Measurements from ENCODE around the gene LHX1.

LHX1 gene
- total RNA-seq, result 0 reads per million in 2 donors

DNA sequence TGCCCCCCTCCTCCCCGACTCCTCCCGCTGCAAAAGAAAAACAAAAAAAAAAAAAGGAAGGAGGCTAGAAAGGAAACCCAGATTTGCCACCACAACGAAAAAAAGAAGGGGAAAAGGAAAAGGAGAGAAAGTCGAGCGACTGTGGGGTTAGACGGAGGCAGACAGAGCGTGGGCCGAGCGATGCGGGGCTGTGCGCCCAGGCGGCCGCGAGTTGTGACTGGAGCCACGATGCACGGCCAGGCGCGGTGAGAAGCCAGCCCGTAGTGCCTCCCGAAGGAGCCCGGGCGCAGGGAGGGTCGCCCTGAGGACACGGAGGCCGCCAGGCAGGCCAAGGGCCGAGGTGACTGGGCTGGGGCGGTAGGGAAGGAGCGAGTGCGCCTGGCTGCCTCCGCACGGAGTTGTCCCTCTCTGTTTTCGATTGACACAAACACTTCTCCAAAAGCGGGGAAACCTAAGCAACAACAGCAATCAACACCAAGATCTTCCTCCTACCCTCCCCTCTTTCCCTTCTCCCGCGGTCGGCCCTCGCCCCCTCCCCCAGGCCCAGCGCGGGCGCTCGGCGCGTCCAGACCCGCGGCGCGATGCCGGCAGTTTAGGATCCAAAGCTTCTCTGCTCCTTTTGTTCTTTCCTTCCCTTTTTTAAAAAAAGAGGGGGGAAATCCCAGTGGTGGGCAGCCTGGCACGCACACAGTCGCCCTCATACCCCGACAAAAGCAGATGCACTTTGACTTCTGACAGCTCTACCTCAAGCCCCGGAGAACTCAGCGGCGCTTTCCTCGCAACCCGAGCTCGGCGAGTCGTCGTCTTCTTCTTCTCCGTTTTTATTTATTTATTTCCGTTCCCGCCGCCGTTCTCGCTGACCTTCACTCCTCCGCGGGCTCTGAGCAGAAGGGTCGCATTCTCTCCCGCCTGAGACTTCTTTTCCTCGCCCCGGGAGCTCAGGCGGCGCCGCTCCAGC is at the start of gene LHX1:
LHX1 (plus strand) TSS at position 475 of the 958 bp plus-strand sequence. CDS start 723 bp downstream, outside the sequence.
- no peak for DNase-seq

DNA sequence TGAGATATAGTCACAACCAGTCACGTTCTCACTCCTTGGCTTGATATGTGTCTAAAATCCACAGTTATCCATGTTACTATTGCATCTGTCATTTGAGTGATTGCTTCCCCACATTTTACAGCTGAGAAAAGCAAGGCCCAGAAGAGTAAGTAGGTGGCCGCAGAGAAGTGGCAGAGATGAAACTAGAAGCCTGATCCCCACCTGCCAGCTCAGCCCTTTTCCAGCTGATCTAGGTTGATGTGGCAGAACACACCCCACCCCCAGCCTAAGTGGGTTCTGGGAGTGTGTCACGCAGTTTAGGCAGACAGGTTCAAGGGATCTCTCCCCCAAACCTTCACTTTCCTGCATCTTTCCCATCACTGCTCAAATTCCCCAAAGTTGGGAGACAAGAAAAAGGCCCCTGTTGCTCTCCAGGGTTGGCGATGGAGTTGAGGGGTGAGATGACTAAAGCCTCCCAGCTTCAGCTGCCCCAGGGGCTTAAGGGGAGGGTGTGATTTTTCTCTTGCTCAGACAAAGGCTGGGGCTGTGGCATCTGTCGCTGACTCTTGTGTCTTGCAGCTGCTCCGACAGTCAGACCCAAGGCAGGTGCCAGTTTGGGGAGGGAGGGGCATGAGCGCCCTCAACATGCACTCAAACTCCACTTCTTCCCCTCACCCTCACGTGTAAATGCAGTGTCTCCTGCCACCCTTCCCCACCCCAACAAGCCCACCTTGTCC is 48.9 kb upstream of the LHX1 start:
- no peak for DNase-seq

DNA sequence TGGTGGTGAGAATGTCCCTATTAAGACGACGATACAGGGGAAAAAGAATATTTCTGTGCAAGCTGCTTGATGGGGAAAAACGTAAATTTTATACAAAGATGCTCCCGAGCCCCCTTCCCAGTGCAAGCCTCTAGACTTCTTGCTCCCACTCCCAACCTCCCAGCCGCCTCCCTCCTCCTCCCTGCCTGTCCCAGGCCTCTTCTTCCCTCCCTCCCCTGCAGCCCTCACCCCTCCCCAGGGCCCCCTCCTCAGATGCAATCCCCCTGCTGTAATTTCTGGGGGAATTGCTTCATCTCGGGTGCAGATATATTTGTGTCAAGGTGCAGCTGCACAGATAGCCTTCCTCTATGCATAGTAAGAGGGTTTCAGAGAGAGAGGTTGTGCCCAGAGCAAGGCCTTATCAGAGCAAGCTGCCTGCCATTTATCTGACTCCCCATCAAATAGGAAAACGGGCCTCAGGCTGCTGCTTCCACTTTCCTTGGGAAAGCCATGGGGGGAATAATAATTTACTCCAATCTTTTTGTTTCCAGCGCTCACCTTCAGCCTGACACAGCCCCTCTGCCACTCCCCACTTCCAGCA is 47.4 kb upstream of the LHX1 start:
- no peak for DNase-seq

DNA sequence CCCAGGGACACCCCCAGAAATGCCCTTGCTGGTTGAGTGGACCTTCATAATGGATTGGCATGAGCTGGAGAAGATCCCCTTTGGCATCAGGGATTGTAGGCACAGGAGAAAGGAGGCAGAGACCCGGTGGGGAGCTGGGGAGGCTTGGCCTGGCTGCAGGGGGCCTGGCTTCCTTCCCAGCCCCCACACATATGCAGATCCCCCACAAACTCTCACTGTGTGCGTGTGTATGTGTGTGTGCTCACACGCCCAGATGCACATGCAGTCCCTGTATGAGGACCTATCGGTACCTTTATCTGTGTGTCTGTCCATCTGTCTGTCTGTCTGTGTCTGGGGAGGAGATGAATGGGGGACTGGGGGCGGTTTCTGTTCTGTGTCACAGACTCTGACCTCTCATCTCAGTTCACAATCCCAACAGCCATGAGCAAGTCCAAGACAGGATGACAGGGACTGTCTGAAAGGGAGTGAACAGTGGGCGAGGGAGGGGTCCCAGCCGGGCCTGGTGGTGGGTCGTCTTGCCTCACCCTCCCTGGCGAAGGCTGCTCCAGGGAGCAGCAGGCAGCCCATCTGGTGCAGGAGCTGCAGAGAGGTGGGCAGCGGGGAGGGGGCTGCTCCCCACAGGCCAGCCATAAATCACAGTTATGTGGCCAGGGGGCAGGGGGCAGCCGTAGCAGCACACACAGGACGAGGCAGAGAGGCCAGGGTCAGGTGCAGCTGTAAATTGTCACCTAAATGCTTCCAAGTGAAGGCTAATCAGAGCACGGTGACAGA is 46.7 kb upstream of the LHX1 start:
- DNase-seq, result no peak

DNA sequence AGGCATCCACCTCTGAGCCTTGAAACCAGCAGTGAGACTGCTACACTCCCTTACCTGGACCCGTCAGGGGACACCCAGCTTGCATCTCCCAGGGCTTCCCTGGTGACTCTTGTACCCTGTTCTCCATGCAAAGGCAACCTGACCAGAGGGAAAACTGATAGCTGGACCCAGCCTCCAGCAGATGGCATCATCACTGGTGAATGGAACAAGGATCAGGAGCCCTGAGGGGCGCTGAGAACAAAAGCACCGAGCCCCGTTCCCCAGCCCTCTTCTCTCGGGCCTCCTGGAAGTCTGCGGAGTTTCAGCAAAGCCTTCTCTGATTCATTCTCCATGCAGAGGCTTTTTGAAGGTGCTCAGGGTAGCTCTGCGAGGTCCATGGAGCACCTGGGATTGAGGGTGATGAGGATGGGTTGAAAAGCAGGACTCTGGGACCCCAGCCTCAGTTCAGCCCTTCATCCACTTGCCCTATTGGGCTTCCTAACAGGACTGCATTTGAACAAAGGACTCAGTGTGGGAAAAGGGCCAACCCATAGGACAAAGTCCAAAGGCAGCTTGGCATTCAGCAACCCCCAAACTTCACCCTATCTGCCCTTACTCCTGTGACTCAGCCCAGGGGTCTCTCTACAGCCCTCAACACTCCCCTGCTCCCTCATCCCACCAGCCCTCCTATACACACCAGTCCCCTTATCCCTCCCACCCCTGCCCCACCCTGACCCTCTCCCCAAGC is 45.0 kb upstream of the LHX1 start:
- no peak for DNase-seq

DNA sequence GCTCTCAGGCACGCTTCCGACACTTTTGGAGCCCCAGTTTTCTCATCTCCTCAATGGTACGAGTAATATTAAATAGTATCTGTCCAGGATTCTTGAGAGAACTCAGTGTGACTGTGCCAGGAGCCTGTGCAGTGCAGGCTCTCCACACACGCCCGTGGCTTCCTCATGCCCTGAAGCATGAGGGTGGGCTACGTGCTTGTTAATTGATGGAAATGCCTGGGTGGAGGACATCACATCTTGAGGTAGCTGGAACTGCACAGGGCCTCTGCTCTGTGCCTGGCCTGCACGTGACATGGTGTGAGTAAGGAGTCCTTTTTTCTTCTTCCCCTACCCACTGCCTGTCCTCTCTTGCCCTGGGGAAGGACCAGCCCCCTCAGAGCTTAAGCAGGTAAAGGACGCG is 43.1 kb upstream of the LHX1 start:
- no peak for DNase-seq

DNA sequence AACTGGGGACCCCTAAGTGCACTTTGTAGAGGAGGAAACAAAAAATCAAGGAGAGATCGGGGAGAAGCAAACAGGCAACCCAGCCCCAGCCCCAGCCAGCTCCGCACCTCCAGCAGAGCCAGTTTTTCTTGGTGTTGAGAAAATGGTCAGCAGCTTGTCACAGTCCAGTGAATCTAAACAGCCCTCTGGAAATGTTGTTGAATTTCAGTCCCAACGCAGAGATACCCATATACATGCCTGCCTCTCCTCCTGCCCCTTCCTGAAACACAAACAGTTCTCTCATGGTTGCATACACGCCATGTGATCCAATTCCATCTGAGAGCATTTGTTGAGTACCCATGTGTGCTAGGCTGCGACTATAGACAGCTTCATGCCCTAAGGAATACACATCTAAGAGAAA is 42.4 kb upstream of the LHX1 start:
- no peak for DNase-seq

DNA sequence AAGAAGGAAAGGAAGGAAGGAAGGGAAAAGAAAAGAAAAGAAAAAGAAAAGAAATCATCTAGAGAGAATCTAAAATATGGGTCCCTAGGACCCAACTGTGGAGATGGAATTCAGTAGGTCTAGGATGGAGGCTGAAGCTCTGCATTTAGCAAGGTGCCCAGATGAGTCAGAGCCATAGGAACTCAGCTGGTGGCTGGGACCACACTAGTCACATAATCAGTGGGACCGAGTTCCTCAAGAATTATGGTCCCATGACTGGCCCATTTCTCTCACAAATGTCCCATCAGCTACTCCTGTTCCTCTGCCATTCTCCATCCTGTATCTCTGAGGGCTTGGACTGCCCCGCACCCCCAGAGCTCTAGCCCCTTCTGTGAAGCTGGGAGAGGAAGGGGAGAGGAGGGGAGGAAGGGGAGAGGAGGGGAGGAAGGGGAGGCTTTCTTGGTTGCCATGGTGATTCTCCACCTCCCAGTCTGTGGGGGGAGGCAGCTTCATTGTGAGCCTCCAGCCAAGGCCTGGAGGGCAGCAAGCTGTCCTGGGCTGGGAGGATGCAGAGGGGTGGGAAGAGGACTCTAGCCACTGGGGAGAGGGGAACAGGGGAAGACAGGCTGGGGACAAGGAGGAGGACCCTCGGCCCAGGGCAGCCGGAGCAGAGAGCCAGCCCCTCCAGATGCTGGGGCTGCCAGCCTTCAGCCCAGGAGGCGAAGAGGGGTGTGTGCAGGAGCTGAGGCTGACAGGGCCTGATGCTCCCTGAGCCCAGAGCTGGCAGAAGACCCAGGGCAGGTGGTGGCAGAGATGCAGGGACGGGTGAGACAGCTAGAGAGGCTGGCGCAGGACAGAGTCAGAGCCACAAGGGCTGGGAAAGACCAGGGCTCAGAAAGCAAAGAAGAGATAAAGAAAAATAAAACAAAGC is 37.8 kb upstream of the LHX1 start:
- DNase-seq, result no peak

DNA sequence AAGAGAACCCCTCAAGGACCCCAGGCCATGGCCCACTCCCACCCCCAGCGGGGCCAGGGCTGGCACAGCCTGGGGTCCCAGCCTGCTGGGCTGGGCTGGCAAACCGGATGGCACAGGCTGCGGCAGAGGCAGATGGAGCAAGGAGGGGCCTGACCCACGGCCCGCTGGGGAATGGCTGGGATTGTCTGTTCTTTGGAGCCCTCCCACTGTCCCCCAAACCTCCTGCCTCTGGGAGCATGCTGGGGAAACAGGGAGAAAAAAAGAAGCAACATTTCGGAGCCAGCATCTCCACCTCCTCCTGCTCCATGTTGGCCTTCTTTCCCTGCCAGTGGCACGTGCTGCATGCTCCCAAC is 37.1 kb upstream of the LHX1 start:
- no peak for DNase-seq

DNA sequence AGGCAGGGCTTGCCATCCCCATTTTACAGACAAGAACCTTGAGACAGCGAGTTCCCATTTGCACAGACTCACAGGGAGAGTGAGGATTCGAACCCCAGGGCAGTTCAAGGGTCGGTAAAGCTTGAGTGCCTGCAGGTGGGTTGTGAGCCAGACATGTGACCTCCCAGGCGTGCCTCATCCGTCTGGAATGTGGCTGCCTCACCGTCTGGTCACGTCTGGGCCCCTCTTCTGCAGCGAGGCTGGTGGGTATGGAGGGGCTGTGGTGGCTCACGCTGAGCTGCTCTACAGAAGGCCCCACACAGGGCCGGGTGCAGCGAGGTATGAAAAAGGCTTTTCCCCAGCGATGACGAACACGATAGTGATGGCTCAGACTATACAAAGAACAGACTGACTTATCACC is 35.8 kb upstream of the LHX1 start:
- no peak for DNase-seq

DNA sequence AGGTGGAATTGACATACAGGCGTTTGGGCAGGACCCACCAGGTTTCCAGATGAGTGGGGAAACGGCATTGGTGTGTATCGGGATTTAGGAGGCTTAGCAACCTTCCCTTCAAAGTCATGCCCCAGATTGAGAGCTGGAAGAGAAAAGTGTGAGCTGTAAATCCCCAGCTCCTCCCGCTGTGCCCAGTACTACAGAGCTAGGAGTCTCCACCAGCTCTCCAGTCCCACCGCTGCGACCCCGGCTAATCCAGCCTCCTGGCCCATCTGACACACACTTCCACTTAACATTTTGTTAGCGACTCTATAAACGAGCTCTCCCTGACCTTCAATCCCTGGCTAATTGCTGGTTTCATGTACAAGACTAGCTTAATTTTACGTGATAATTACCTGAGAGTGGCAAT is 29.9 kb upstream of the LHX1 start:
- DNase-seq, result no peak

DNA sequence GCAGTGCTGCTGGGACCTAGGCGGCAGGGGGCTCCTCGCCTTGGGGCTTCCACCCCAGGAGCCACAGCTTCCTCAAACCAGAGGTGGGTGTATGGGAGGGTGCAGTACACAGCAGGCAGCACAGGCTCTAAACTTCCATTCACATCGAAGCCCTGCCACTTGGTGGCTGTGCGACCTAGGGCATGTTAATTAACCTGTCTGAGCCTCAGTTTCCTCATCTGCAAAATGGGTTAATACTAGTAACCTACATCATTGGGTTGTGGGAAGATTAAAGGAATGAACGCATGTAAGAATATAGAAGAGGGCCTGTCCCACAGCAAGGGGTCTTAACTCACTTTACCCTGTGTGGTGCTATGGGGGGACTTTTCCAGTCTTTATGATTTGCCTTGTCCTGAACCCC is 26.8 kb upstream of the LHX1 start:
- DNase-seq, result no peak

DNA sequence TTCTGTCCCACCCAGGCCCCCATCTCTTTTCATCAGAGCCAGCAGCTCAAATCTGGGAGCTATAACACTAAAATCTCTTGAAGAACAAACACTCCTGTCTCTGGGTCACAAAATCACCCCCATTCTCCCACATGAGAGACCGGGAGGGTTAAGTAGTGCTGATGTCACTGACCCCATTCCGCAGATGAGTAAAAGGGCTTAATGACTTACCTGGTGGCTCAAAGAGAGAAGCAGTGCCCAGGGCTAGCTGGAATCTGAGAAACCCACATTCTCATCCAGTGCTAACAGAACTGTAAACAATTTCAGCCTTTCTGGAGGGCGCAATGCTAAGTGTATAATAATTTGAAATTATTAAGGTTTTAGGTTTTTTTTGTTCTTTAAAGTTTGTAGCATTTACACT is 26.3 kb upstream of the LHX1 start:
- DNase-seq, result no peak

DNA sequence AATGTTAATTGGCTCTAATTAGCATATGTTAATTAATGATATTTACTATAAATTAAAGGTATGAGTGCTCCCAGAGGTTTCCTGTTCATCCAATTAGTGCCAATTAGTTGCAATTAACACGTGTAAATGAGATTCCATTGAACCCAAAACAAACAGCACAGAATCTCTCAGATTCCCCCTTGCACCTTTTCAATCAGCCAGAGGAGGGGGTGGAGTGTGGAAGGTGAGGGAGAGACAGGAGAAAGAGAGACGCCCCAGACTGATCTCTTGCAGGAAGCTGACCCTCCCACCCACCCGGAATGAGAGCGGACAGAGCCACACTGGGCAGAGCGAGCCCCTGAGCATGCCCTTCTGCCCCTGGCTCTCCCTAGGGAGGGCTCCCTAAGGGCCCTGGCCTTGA is 24.1 kb upstream of the LHX1 start:
- DNase-seq, result no peak

DNA sequence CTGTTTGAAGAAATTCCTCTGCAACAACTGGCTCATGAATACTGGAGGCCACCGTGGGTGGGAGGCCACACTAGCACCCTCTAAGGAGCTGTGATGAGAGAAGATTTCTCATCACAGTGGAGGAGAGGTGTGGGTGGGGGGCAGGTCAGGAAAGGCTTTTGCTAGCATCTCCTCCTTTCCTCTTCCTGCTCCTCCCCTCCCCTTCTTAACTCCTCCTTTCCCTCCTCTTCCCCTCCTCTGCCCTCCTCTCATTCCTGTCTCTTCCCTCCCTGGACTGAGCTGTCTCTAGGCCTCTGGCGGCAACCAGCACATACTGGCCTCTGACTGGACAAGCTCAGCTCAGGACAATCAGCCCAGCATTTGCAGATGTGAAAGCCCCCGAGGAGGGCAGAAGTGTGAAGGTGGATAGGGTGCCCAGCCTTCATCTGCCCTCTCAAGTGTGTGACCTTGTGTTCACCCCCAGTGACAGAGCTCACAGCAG is 19.0 kb upstream of the LHX1 start:
- no peak for DNase-seq

DNA sequence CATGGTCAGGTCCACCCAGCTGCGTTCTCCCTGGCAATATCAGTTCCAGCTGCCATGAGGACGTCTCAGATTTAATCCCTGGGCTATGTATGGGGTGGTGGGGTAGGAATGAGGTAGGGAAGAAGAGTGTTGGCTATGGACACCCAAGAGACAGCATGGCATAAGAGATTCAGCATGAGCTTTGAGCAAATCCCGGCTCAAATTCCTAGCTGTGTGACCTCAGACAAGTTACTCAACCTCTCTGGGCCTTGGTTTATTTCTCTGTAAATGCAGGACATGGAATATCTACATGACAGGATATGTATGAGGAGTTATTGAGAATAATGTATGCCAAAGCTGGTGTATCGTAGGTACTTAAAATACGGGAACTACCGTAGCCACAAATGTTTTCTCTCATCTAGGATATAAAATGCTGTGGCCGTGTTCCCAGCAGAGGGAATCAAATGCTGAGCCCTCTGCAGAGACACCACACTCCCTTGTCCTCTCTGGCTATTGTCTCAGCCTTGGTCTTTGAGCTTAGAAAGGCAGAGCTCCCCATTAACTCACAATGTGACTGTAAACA is 17.8 kb upstream of the LHX1 start:
- DNase-seq, result no peak

DNA sequence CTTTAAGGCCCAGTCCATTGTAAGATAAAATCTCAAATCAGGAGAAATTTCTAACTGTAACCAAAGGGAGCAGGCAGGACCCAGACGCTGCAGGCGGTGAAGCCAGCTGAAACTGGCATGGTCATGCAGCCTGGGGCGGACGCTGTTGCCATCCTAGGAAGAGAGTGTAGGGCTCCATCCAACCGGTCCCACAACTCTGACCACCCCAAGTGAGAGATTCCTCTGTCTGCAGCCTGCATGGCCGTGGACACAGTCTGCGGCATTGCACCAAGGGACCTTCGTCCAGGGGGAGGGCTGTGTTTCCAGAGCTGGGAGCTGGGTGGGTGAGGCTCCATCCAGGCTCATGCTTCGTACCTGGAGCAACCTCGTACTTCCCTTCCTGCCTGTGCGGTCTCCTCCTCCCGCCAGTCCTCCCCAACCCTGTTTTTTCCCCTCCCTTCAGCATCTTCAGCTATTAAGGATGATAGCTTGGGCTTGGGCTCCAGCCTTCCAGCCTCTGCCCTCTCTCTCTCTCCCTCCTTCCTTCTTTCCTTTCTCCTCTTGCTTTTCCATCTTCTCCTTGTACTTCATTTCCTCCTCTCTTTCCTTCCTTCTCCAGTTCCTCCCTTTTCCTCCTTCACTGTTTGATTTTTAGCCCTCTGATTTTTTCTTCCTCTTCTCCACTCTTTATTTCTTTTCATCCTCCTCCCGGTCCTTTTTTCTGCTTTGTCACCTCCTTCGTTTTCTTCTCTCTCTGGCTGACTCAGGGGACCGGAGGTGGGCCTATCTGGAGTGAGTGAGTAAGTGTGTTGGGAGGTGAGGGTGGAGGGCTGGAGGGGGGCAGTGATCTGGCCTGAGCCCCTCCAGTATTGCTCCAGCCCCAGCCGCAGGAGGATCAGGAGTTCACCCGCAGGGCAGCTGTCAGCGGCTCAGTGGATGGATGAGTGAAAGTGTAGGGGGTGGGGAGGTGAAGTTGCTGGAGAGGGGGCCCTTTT is 17.0 kb upstream of the LHX1 start:
- no peak for DNase-seq

DNA sequence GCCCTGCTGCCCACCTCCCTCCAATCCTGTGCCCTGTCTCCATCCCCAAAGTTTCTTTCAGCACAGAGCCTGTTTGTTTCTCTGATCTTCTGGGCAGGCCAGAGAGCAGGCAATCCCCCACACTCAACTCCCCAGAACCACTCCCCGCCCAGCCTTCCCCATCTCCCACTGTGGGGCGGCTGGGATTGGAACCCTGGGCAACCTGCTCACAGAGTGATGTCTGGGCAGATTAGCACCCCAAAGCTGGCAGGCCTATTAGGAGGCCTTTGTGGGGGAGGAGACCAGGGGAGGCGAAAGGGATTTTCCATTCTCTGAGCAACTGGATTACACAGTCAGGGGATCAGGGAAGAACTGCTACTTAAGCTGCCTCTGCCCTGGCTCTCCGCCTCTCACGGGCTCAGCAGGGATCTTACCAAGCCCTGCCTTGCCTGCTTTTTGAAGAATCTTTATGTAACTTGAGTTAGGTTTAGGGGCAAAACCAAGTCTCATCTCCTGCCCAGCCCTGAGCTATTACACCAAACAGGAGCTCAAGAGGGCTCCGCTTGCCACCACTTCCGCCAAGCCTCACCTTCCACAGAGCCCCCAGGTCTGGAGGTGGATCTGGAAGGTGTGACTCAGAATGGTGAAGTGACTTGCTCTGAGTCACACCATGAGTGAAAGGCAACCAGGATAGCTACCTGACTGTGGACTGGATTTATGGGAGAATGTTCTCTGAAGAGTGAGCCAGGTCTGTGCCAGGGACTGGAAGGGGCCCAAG is 16.0 kb upstream of the LHX1 start:
- no peak for DNase-seq

DNA sequence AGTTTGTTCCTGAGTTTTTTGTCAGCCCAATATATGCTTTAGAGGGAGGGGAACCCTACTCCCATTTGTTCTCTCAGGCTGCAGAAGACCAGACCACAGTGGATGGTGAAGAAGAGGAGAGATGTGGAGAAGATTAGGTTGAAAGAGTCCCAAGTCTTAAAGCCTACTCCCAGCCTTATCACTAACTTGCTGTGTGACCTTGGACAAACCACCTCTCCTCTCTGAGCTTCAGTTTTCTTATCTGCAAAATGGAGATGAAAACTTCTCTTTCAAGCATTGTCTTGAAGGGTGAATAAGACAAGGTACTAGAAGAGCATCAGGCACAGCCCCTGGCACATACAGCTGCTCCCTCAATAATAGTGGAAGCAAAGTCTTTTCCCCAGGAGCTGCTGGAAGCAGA is 15.1 kb upstream of the LHX1 start:
- no peak for DNase-seq
